LNCaP clone FGC (cell line): ENCODE results near the gene SERPINE1.
"Not testable (repeated sequence)": the region's sequence is repeated elsewhere in the genome, so short reads cannot be mapped to it uniquely, and the experiment has no call there.

Experiments
- DNase-seq: peaks from one replicate; pipeline ENCODE4 v3.0.0-alpha.2; 2011; ENCODE audit warnings: low read depth
- H3K4me3 ChIP-seq: 2 replicates; pipeline ENCODE4 v1.5.1; 2011; ENCODE audit warnings: mild to moderate bottlenecking, low read depth, low read length, control low read depth
- CTCF ChIP-seq: IDR thresholded peaks from 2 replicates; pipeline ENCODE4 v1.5.1; 2012; ENCODE audit warnings: mild to moderate bottlenecking; ENCODE audit not compliant: control insufficient read depth, insufficient read depth; ENCODE audit errors: extremely low read depth

Gene SERPINE1

GRCh38 chr7:101119876-101120275 lies 7.0 kb upstream of the SERPINE1 start:
- no peak for TF ChIP-seq CTCF
- DNase-seq, result no peak
- no peak overlapping the region for H3K4me3 ChIP-seq

GRCh38 chr7:101120315-101120714 lies 6.6 kb upstream of the SERPINE1 start:
- TF ChIP-seq CTCF, result no peak
- no peak for DNase-seq
- H3K4me3 ChIP-seq, result no peak overlapping the region

- not testable (repeated sequence) for H3K4me3 ChIP-seq, DNase-seq
These were observed 5.3 kb upstream of the SERPINE1 start for GRCh38 chr7:101121631-101121990.

- no peak for DNase-seq
- H3K4me3 ChIP-seq, result no peak overlapping the region
- no peak for TF ChIP-seq CTCF
These were observed 4.6 kb upstream of the SERPINE1 start for GRCh38 chr7:101121991-101122932.

GRCh38 chr7:101122933-101123702 lies 3.8 kb upstream of the SERPINE1 start:
- DNase-seq, result no peak
- no peak for TF ChIP-seq CTCF
- H3K4me3 ChIP-seq, result no peak overlapping the region

- DNase-seq, result no peak
- no peak overlapping the region for H3K4me3 ChIP-seq
- no peak for TF ChIP-seq CTCF
These were observed 3.2 kb upstream of the SERPINE1 start for GRCh38 chr7:101123703-101124068.

GRCh38 chr7:101124376-101125056 lies 2.4 kb upstream of the SERPINE1 start:
- TF ChIP-seq CTCF, result no peak
- DNase-seq, result no peak
- no peak overlapping the region for H3K4me3 ChIP-seq
